Loucy (cell line): ENCODE results near the gene GABRR3.

Experiments
- CTCF ChIP-seq: fragments of 200-600 bp; sonication (generic); conservative IDR thresholded peaks from 2 replicates; pipeline ENCODE4 v1.5.1; 2014; ENCODE audit warnings: mild to moderate bottlenecking, antibody characterized with exemption, low read length
- EZH2phosphoT487 ChIP-seq: fragments of 200-600 bp; IDR thresholded peaks from 2 replicates; pipeline ENCODE4 v1.6.1; 2018; ENCODE audit warnings: antibody characterized with exemption, mild to moderate bottlenecking, moderate library complexity, borderline replicate concordance

GRCh38 chr3:97960551-97960950 is 74.6 kb downstream of the GABRR3 start:
- TF ChIP-seq CTCF = no peak
- TF ChIP-seq EZH2phosphoT487 = no peak
